Islet of Langerhans (tissue), 1 donor: ENCODE measurements around the gene RCN2.
"Not testable (repeated sequence)": the region's sequence is repeated elsewhere in the genome, so short reads cannot be mapped to it uniquely, and the experiment has no call there.

Source experiments
- FAIRE-seq: peaks from one replicate; lab custom pipeline; 2011; peaks lifted over from hg19 to GRCh38; lab: Jason Lieb, UNC

RCN2 gene, protein sequence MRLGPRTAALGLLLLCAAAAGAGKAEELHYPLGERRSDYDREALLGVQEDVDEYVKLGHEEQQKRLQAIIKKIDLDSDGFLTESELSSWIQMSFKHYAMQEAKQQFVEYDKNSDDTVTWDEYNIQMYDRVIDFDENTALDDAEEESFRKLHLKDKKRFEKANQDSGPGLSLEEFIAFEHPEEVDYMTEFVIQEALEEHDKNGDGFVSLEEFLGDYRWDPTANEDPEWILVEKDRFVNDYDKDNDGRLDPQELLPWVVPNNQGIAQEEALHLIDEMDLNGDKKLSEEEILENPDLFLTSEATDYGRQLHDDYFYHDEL

DNA sequence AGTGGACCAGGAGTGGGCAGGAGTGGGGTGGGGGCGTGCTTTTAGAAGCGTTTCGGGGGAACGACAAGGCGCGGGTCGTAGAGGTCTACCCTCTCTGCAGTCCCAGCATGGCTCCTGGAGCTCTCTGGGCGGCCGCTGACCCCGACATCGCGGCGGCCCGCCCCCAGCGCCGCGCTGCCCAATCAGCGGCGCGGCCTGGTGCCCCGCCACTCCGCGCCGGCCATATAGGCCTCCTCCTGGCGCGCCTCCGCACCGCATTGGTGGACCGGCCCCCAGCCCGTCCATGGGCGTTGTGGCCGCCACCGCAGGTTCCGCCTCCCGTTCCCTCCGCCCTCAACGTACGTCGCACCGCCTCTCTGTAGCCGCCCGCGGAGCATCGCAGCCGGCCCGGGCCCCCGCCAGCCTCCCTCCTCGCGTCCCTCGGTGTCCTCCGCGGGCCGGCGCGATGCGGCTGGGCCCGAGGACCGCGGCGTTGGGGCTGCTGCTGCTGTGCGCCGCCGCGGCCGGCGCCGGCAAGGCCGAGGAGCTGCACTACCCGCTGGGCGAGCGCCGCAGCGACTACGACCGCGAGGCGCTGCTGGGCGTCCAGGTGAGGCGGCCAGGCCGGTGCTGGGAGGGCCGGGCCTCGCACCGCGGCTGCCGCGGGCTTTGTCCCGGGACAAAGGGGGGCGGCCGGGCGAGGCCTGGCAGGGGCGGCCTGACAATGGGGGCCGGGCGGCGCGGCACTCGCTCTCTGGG lies at the start of gene RCN2:
RCN2 (plus strand) TSS at position 353 of the 738 bp plus-strand sequence; CDS start at position 446, 93 bp downstream.
- FAIRE-seq = no peak

- no peak for FAIRE-seq
These were observed 46.3 kb upstream of the RCN2 start for GRCh38 chr15:76885212-76885611.

DNA sequence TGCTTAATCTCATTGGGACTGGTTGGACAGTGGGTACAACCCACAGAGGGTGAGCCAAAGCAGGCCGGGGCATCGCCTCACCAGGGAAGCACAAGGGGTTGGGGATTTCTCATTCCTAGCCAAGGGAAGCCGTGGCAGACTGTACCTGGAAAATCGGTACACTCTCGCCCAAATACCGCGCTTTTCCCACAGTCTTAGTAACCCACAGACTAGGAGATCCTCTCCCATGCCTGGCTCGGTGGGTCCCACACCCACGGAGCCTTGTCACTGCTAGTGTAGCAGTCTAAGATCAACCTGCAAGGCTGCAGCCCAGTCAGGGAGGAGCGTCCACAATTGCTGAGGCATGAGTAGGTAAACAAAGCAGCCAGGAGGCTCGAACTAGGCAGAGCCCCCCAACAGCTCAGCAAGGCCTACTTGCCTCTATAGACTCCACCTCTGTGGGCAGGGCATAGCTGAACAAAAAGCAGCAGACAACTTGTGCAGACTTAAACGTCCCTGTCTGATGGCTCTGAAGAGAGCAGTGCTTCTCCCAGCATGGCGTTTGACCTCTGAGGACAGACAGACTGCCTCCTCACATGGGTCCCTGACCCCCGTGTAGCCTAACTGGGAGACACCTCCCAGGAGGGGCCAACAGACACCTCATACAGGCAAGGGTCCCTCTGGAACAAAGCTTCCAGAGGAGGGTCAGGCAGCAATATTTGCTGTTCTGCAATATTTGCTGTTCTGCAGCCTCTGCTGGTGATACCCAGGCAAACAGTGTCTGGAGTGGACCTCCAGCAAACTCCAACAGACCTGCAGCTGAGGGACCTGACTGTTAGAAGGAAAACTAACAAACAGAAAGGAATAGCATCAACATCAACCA lies 44.0 kb upstream of the RCN2 start:
- FAIRE-seq = not testable (repeated sequence)

GRCh38 chr15:76892836-76893235 lies 38.7 kb upstream of the RCN2 start:
- not testable (repeated sequence) for FAIRE-seq

GRCh38 chr15:76894174-76894573 lies 37.4 kb upstream of the RCN2 start:
- no peak for FAIRE-seq

- no peak for FAIRE-seq
These were observed 33.4 kb upstream of the RCN2 start for GRCh38 chr15:76898102-76898501.

GRCh38 chr15:76899176-76899930 lies 32.2 kb upstream of the RCN2 start:
- FAIRE-seq = not testable (repeated sequence)

GRCh38 chr15:76899931-76900310 lies 31.6 kb upstream of the RCN2 start:
- FAIRE-seq = not testable (repeated sequence)

GRCh38 chr15:76901965-76902364 lies 29.6 kb upstream of the RCN2 start:
- no peak for FAIRE-seq

GRCh38 chr15:76903251-76903681 lies 28.3 kb upstream of the RCN2 start:
- FAIRE-seq = no peak

DNA sequence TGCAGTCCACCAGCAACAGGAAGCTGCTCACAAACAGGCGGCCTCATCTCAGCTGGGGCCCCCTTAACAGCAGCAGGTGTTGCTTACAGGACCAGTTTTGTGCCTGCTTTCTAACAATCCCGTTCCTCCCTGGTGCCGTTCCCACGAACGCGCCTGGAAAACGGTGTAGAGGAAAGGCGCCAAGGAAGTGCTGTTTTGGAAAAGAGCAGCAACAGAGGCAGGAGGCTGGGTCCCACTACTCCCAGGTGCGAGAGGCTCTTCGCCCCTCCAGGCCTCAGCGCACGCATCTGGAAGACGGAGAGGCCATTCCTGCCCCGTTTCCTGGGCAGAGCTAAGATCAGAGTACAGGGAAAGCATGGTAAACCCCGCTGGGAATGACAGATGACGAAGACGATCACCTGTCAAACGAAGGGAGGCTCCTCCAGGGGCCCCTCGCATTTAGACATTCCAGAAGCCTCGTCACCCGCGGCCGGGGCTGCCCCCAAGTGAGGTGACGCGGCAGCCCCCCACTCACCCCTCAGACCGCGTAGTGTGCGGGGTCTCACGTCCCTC lies 27.0 kb upstream of the RCN2 start:
- no peak for FAIRE-seq

DNA sequence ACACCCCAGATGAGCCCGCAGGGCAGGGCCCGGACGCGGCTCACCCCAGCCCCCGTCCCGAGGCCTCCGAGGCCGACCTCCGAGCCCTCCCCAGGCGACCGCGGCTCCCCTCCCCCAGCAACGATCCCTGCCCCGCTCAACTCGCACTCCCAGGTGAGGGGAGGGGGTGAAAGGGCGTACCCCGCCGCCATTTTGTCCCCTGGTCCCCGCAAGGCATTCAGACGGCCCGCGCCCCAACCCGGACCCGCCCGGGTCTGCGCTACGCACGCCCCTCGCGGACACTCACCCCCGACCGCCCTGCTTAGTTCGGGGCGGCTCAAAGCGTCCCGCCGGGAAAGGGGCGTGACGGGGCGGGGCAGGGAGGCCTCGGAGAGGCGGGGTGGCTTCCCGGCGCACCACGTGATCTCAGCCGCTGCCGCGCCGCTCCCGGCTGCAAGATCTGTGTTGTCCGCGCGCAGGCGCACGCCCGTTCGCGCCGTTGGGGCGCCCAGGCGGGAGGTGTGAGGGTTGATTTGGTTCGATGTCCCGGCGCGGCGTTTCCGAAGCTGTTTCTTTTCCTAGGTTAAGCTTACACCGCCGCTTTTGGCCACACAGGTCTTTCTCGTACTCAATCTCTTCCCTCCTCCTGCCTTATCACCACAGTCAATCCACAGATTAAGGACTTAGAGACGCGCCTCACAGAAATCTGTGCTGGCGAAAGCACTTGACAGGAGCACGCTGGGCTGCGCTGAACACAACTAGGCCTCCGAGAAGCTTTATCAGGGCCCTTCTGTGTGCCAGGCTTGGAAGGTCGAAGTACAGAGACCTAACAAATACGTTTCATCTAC lies 26.3 kb upstream of the RCN2 start, which contains the start of gene SCAPER:
SCAPER (minus strand) TSS at position 328 of the 827 bp plus-strand sequence. CDS start 21,523 bp downstream, outside the sequence.
- no peak for FAIRE-seq

GRCh38 chr15:76905855-76906254 lies 25.7 kb upstream of the RCN2 start:
- no peak for FAIRE-seq

GRCh38 chr15:76912430-76912829 lies 19.1 kb upstream of the RCN2 start:
- no peak for FAIRE-seq

DNA sequence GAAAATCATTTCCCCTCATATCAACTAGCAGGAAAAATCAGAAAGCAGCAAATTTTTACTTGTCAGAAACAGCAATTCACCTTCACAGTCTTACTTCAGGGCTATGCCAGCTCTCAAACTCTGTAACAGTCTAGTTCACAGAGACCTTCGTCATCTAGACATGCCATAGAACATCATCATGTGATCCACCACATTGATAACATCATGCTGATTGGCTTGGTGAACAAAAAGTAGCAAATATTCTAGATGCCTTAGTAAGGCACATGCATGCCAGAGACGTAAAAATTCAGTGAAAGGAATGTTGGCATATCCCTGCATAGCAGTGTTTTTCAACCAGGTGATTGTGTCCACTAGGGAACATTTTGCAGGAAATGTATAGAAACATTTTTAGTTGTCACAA lies 17.8 kb upstream of the RCN2 start:
- no peak for FAIRE-seq

GRCh38 chr15:76916369-76916768 lies 15.2 kb upstream of the RCN2 start:
- FAIRE-seq = no peak

GRCh38 chr15:76928201-76928600 lies 3.3 kb upstream of the RCN2 start:
- FAIRE-seq = no peak

GRCh38 chr15:76929011-76929760 lies 2.4 kb upstream of the RCN2 start:
- FAIRE-seq = no peak

GRCh38 chr15:76930831-76931396 lies 635 bp upstream of the RCN2 start:
- no peak for FAIRE-seq
